ENCODE data around the gene CDSN. TPM values are rescaled to one million over a fixed set of nuclear protein-coding genes. Genes with fewer than 3 reads are reported as not detected.
A peak's percentile ranks its signal among the peaks of the same experiment; 100 is the strongest.

Gene CDSN
- total and polyA plus RNA-seq, 9 donors: 0.07 TPM; not detected in 8

- Histone ChIP-seq H3K36me3 (ENCODE audit: control insufficient read depth, insufficient read depth, low read length) (no peaks in the 10 kb centered on the region), H3K9me3 (replicated peaks; ENCODE audit: control insufficient read depth, low read depth, low read length) (no peaks in the 10 kb centered on the region), H3K27me3 (ENCODE audit: control insufficient read depth, insufficient read depth, low read length) (no peaks in the 10 kb centered on the region), H3K27ac (ENCODE audit: low read length) (no peak overlapping the region), H3K4me1 (ENCODE audit: control insufficient read depth, insufficient read depth, low read length) (peaks cover 8% of the 10 kb centered on the region), H3K4me3 (ENCODE audit: low read length) (no peak overlapping the region)
- no peak for DNase-seq
- no CpG with 5 or more reads among the region's 4 CpGs for WGBS (ENCODE audit: insufficient coverage)
Observed at GRCh38 chr6:31098449-31098938, 21.8 kb downstream of the CDSN start.

DNA sequence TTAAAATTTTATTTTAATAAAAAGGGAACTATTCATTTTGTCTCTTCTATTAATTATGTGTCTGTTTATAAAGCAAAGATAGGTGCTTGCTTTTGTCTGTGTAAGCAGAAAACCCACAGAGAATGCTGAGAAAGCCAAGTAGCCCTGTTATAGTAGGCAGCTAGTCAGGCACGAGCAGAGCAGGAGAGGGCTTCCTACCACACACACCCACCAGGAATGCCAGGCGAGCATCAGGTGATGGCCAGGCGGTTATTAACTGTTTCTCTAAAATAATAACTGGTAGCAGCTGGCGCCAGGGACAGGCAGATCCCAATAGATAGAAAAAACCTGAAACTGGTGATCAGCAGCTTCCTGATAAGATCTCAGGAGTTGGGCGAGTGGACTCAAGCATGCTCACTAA, 23.6 kb downstream of the CDSN start:
- no peaks in the 10 kb centered on the region for H3K27me3 ChIP-seq (ENCODE audit: control insufficient read depth, insufficient read depth, low read length)
- 86% methylated on average over 2 of the region's 5 CpGs for WGBS (ENCODE audit: insufficient coverage)
- no peak overlapping the region for H3K4me3 ChIP-seq (ENCODE audit: low read length)
- H3K4me1 ChIP-seq (ENCODE audit: control insufficient read depth, insufficient read depth, low read length): peaks cover 8% of the 10 kb centered on the region
- H3K9me3 ChIP-seq (replicated peaks; ENCODE audit: control insufficient read depth, low read depth, low read length): no peaks in the 10 kb centered on the region
- DNase-seq: no peak
- no peak overlapping the region for H3K27ac ChIP-seq (ENCODE audit: low read length)
- H3K36me3 ChIP-seq (ENCODE audit: control insufficient read depth, insufficient read depth, low read length): no peaks in the 10 kb centered on the region

DNA sequence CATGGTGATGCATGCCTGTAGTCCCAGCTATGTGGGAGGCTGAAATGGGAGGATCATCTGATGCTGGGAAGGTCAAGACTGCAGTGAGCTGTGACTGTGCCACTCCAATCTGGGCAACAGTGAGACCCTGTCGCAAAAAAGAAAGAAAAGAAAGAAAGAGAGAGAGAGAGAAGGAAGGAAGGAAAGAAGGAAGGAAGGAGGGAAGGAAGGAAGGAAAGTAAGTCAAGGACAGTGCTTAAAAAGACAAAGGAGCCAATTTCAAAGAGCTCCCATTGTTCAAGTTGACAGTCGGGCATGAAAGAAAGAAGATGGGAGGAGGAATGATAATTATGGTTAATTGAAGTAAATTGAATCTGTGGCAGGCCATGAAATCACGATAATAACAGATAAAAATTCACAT, 24.0 kb downstream of the CDSN start:
- no peak overlapping the region for H3K4me3 ChIP-seq (ENCODE audit: low read length)

GRCh38 chr6:31094389-31094881, 25.8 kb downstream of the CDSN start:
- peaks cover 8% of the 10 kb centered on the region for H3K4me1 ChIP-seq (ENCODE audit: control insufficient read depth, insufficient read depth, low read length)
- no peak overlapping the region for H3K27ac ChIP-seq (ENCODE audit: low read length)
- H3K36me3 ChIP-seq (ENCODE audit: control insufficient read depth, insufficient read depth, low read length): no peaks in the 10 kb centered on the region
- H3K27me3 ChIP-seq (ENCODE audit: control insufficient read depth, insufficient read depth, low read length): no peaks in the 10 kb centered on the region
- WGBS (ENCODE audit: insufficient coverage): 51% methylated on average over 2 of the region's 3 CpGs
- no peaks in the 10 kb centered on the region for H3K9me3 ChIP-seq (replicated peaks; ENCODE audit: control insufficient read depth, low read depth, low read length)
- DNase-seq: no peak
- no peak overlapping the region for H3K4me3 ChIP-seq (ENCODE audit: low read length)

More for the DNA sequence above, 24.0 kb downstream of the CDSN start:
- H3K27ac ChIP-seq (ENCODE audit: low read length): no peak overlapping the region
- peaks cover 8% of the 10 kb centered on the region for H3K4me1 ChIP-seq (ENCODE audit: control insufficient read depth, insufficient read depth, low read length)
- no peaks in the 10 kb centered on the region for H3K36me3 ChIP-seq (ENCODE audit: control insufficient read depth, insufficient read depth, low read length)
- 85% methylated on average over 1 of the region's 3 CpGs for WGBS (ENCODE audit: insufficient coverage)
- no peak for DNase-seq
- H3K9me3 ChIP-seq (replicated peaks; ENCODE audit: control insufficient read depth, low read depth, low read length): no peaks in the 10 kb centered on the region
- no peaks in the 10 kb centered on the region for H3K27me3 ChIP-seq (ENCODE audit: control insufficient read depth, insufficient read depth, low read length)

- Histone ChIP-seq H3K4me3 (ENCODE audit: low read length) (no peak overlapping the region), H3K9me3 (replicated peaks; ENCODE audit: control insufficient read depth, low read depth, low read length) (no peaks in the 10 kb centered on the region), H3K27ac (ENCODE audit: low read length) (no peak overlapping the region), H3K27me3 (ENCODE audit: control insufficient read depth, insufficient read depth, low read length) (no peaks in the 10 kb centered on the region), H3K36me3 (ENCODE audit: control insufficient read depth, insufficient read depth, low read length) (no peaks in the 10 kb centered on the region), H3K4me1 (ENCODE audit: control insufficient read depth, insufficient read depth, low read length) (peaks cover 8% of the 10 kb centered on the region)
- 86% methylated on average over 6 of the region's 12 CpGs for WGBS (ENCODE audit: insufficient coverage)
- DNase-seq: no peak
Observed at GRCh38 chr6:31092769-31093505, 27.3 kb downstream of the CDSN start.

- Histone ChIP-seq H3K9me3 (replicated peaks; ENCODE audit: control insufficient read depth, low read depth, low read length) (no peaks in the 10 kb centered on the region), H3K27ac (ENCODE audit: low read length) (no peak overlapping the region), H3K4me3 (ENCODE audit: low read length) (no peak overlapping the region), H3K4me1 (ENCODE audit: control insufficient read depth, insufficient read depth, low read length) (peaks cover 8% of the 10 kb centered on the region), H3K36me3 (ENCODE audit: control insufficient read depth, insufficient read depth, low read length) (no peaks in the 10 kb centered on the region), H3K27me3 (ENCODE audit: control insufficient read depth, insufficient read depth, low read length) (no peaks in the 10 kb centered on the region)
- no peak for DNase-seq
- WGBS (ENCODE audit: insufficient coverage): no CpG with 5 or more reads among the region's 2 CpGs
Observed at GRCh38 chr6:31092238-31092637, 28.0 kb downstream of the CDSN start.

DNA sequence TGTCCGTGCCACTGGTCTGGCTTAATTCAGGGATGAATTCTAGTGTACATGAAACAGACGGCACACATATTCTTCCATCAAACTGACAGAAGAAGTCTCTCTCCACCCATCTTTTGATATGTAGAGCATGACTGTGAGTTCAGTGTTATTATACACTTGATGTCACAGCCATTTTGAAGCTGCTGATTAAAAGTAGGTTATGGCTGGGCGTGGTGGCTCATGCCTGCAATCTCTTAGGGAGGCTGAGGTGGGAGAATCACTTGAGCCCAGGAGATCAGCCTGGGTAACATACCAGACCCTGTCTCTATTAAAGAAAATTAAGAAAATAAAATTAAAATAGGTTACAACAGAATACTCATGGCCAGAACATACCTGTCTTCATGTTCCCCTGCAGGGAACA, 28.6 kb downstream of the CDSN start:
- H3K4me3 ChIP-seq (ENCODE audit: low read length): no peak overlapping the region
- H3K36me3 ChIP-seq (ENCODE audit: control insufficient read depth, insufficient read depth, low read length): no peaks in the 10 kb centered on the region
- no peaks in the 10 kb centered on the region for H3K9me3 ChIP-seq (replicated peaks; ENCODE audit: control insufficient read depth, low read depth, low read length)
- DNase-seq: no peak
- peaks cover 8% of the 10 kb centered on the region for H3K4me1 ChIP-seq (ENCODE audit: control insufficient read depth, insufficient read depth, low read length)
- WGBS (ENCODE audit: insufficient coverage): no CpG with 5 or more reads among the region's 3 CpGs
- no peaks in the 10 kb centered on the region for H3K27me3 ChIP-seq (ENCODE audit: control insufficient read depth, insufficient read depth, low read length)
- H3K27ac ChIP-seq (ENCODE audit: low read length): no peak overlapping the region

- Histone ChIP-seq H3K4me3 (ENCODE audit: low read length) (no peak overlapping the region), H3K27me3 (ENCODE audit: control insufficient read depth, insufficient read depth, low read length) (no peaks in the 10 kb centered on the region), H3K9me3 (replicated peaks; ENCODE audit: control insufficient read depth, low read depth, low read length) (no peaks in the 10 kb centered on the region), H3K27ac (ENCODE audit: low read length) (no peak overlapping the region), H3K36me3 (ENCODE audit: control insufficient read depth, insufficient read depth, low read length) (no peaks in the 10 kb centered on the region), H3K4me1 (ENCODE audit: control insufficient read depth, insufficient read depth, low read length) (peaks cover 8% of the 10 kb centered on the region)
- DNase-seq: no peak
- WGBS (ENCODE audit: insufficient coverage): 88% methylated on average over 2 of the region's 6 CpGs
Observed at GRCh38 chr6:31090973-31091364, 29.3 kb downstream of the CDSN start.

DNA sequence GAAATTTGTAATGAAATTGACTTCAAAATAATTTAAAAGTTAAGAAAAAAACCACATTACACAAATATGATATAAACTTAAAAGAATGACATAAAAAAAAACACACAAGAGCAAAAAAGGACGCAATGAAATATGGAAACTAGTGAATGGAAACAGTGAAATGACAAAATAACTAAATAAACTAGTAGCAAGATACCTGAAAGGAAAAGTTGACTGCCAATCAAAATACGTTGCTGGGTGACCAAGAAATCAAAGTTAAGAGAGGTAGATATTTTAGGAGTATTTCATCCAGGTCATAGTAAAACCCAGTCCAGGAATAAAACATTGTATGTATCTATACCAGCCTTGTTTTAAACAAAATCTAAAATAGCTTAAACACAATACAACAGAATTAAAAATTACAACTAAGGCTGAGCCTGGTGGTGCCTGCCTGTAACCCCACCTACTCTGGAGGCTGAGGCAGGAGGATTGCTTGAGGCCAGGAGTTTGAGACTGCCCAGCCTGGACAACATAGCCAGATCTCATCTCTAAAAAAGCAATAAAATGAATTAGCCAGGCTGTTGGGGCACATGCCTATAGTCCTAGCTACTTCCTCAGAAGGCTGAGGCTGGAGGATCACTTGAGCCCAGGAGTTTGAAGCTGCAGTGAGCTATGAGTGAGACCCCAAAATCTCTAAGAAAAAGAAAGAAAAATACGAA, 29.8 kb downstream of the CDSN start:
- WGBS (ENCODE audit: insufficient coverage): 80% methylated on average over 1 of the region's 3 CpGs
- no peaks in the 10 kb centered on the region for H3K9me3 ChIP-seq (replicated peaks; ENCODE audit: control insufficient read depth, low read depth, low read length)
- no peak for DNase-seq
- peaks cover 1% of the 10 kb centered on the region for H3K27me3 ChIP-seq (ENCODE audit: control insufficient read depth, insufficient read depth, low read length)
- H3K4me3 ChIP-seq (ENCODE audit: low read length): no peak overlapping the region
- no peak overlapping the region for H3K27ac ChIP-seq (ENCODE audit: low read length)
- H3K36me3 ChIP-seq (ENCODE audit: control insufficient read depth, insufficient read depth, low read length): no peaks in the 10 kb centered on the region
- peaks cover 8% of the 10 kb centered on the region for H3K4me1 ChIP-seq (ENCODE audit: control insufficient read depth, insufficient read depth, low read length)

DNA sequence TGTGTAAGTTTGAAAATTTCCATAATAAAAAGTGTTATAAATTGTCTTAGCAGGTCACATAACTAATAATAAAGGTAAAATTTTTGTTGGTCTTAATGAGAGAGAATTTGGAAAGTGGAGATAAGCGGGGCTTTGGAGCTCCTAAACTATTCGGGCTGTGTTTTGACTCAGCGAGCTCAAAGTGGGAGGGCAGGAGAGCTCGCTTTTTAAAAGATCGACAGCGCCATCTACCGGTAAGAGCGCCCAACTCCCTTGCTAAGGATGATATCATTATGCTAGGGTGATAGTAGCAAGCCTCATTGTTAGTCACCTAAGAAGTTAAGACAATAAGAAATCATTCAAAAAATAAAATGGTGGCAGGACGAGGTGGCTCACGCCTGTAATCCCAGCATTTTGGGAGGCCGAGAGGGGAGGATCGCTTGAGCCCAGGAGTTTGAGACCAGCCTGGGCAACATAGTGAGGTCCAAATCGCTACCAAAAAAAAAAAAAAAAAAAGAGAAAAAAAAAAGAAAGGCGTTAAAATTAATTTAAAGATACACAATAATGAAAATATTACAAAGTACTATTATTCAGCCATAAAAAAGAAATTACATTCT, 32.7 kb downstream of the CDSN start:
- Histone ChIP-seq H3K36me3 (ENCODE audit: control insufficient read depth, insufficient read depth, low read length) (no peaks in the 10 kb centered on the region), H3K4me1 (ENCODE audit: control insufficient read depth, insufficient read depth, low read length) (no peaks in the 10 kb centered on the region), H3K4me3 (ENCODE audit: low read length) (no peak overlapping the region), H3K27me3 (ENCODE audit: control insufficient read depth, insufficient read depth, low read length) (peaks cover 2% of the 10 kb centered on the region), H3K27ac (ENCODE audit: low read length) (no peak overlapping the region), H3K9me3 (replicated peaks; ENCODE audit: control insufficient read depth, low read depth, low read length) (no peaks in the 10 kb centered on the region)
- WGBS (ENCODE audit: insufficient coverage): 0% methylated on average over 2 of the region's 14 CpGs
- DNase-seq: peak; percentile 92

All from muscle of leg (tissue), 11 donors.